WTC11 (cell line): ENCODE data around the gene RBM20.

Experiments
- CBFB ChIP-seq: sonication (generic); formaldehyde crosslinking; IDR thresholded peaks from 2 replicates; pipeline ENCODE4 v1.8.1; 2022; ENCODE audit warnings: mild to moderate bottlenecking, low read depth, missing genetic modification reagents
- JUN ChIP-seq: sonication (generic); formaldehyde crosslinking; IDR thresholded peaks from 2 replicates; pipeline ENCODE4 v1.8.0; 2023; ENCODE audit warnings: mild to moderate bottlenecking, missing genetic modification reagents
- MAX ChIP-seq: sonication (generic); formaldehyde crosslinking; IDR thresholded peaks from 2 replicates; pipeline ENCODE4 v1.8.0; 2022; ENCODE audit warnings: mild to moderate bottlenecking, missing genetic modification reagents
- NR3C1 ChIP-seq: sonication (generic); formaldehyde crosslinking; conservative IDR thresholded peaks from 2 replicates; pipeline ENCODE4 v1.8.1; 2023; ENCODE audit warnings: low read depth, mild to moderate bottlenecking, missing genetic modification reagents
- PRDM15 ChIP-seq: sonication (generic); formaldehyde crosslinking; IDR thresholded peaks from 2 replicates; pipeline ENCODE4 v1.8.0; 2022; ENCODE audit warnings: missing genetic modification reagents
- SMAD4 ChIP-seq: sonication (generic); formaldehyde crosslinking; IDR thresholded peaks from 2 replicates; pipeline ENCODE4 v1.8.0; 2022; ENCODE audit warnings: mild to moderate bottlenecking, missing genetic modification reagents
- ZNF121 ChIP-seq: sonication (generic); formaldehyde crosslinking; IDR thresholded peaks from 2 replicates; pipeline ENCODE4 v1.8.0; 2023; ENCODE audit warnings: missing genetic modification reagents
- ZNF138 ChIP-seq: sonication (generic); formaldehyde crosslinking; conservative IDR thresholded peaks from 2 replicates; pipeline ENCODE4 v1.8.1; 2022; ENCODE audit warnings: mild to moderate bottlenecking, moderate library complexity, missing genetic modification reagents
- TF ChIP-seq, protein P1 (sequence below): sonication (generic); formaldehyde crosslinking; IDR thresholded peaks from 2 replicates; pipeline ENCODE4 v1.8.1; 2022; ENCODE audit warnings: missing genetic modification reagents, borderline replicate concordance
- TF ChIP-seq, protein P2 (sequence below): fragments of 200-600 bp; IDR thresholded peaks from 2 replicates; pipeline ENCODE4 v1.8.0; 2022; ENCODE audit warnings: antibody characterized with exemption

- TF ChIP-seq MAX (CRISPR knock-in tag) (no peak), ZNF138 (CRISPR knock-in tag) (no peak), JUN (no peak), ZNF121 (CRISPR knock-in tag) (no peak), PRDM15 (CRISPR knock-in tag) (no peak), CBFB (no peak), NR3C1 (CRISPR knock-in tag) (no peak), SMAD4 (no peak)
- TF ChIP-seq, protein P1, sequence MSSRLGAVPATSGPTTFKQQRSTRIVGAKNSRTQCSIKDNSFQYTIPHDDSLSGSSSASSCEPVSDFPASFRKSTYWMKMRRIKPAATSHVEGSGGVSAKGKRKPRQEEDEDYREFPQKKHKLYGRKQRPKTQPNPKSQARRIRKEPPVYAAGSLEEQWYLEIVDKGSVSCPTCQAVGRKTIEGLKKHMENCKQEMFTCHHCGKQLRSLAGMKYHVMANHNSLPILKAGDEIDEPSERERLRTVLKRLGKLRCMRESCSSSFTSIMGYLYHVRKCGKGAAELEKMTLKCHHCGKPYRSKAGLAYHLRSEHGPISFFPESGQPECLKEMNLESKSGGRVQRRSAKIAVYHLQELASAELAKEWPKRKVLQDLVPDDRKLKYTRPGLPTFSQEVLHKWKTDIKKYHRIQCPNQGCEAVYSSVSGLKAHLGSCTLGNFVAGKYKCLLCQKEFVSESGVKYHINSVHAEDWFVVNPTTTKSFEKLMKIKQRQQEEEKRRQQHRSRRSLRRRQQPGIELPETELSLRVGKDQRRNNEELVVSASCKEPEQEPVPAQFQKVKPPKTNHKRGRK: no peak
- TF ChIP-seq, protein P2, sequence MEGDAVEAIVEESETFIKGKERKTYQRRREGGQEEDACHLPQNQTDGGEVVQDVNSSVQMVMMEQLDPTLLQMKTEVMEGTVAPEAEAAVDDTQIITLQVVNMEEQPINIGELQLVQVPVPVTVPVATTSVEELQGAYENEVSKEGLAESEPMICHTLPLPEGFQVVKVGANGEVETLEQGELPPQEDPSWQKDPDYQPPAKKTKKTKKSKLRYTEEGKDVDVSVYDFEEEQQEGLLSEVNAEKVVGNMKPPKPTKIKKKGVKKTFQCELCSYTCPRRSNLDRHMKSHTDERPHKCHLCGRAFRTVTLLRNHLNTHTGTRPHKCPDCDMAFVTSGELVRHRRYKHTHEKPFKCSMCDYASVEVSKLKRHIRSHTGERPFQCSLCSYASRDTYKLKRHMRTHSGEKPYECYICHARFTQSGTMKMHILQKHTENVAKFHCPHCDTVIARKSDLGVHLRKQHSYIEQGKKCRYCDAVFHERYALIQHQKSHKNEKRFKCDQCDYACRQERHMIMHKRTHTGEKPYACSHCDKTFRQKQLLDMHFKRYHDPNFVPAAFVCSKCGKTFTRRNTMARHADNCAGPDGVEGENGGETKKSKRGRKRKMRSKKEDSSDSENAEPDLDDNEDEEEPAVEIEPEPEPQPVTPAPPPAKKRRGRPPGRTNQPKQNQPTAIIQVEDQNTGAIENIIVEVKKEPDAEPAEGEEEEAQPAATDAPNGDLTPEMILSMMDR: no peak
Measured at GRCh38 chr10:110759523-110759922, 115.4 kb downstream of the RBM20 start.
